Measurements from ENCODE around the gene CPT2. TPM values are rescaled to one million over a fixed set of nuclear protein-coding genes. Genes with fewer than 3 reads are reported as not detected.
A peak's percentile ranks its signal among the peaks of the same experiment; 100 is the strongest.

CPT2 gene
- polyA plus RNA-seq, 1 donor from 2014 or later = 23.8 TPM

DNA sequence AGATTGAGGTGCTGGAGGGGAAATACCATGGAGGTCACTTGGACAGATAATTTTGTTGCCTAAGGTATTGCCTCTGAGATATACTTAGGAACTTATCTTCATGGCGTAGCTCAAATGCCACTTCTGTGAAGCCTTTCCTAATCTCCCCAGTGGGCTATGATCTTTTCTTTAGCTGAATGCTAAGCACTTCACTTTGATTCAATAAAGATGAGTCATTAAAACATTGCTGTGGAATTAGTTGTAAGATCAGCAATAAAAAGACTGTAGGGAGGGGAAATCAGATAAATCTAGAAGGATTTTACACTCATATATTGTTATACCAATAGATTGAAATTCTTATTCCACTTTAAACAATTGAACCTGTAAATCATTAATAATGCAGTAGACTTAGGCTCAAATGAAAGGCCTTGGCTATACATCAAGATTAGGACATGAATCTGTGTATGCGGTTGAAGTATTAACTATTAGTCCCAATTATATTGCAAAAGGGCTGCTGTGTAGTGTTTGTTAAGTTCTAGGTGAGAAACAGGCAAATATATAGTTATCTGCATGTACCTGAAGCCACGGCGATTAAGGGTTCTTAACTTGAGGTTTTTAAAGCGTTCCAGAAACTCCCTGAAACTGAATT is 60.9 kb downstream of the CPT2 start:
- Mint-ChIP-seq H3K27ac (peak overlapping the region in 1 of 3 donors; percentile 67), H3K4me1 (peaks cover 6 to 13% (median 10%) of the 10 kb centered on the region in 3 donors), H3K9me3 (no peaks in the 10 kb centered on the region), H3K4me3 (no peak overlapping the region), H3K36me3 (peaks cover 7% of the 10 kb centered on the region), H3K27me3 (no peaks in the 10 kb centered on the region)

DNA sequence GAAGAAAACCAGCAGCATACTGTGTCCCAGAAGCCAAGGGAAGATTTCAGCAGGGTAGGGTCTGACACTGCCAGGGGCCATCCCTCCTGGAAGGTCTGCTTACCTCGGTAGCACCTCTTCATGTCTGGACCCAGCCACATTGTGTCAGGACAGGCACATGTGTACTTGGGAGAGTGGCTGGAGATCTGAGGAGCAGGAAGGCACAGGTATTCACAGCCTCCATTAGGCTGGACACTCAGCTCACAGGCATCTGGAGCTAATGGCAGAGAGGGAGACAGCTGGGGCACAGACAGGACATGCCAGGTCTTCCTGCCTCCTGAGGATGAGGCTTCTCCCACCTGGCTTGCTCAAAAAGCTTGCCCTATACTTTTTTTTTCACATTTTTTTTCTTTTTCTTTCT is 61.6 kb downstream of the CPT2 start:
- Mint-ChIP-seq H3K4me3 (no peak overlapping the region), H3K36me3 (peaks cover 7% of the 10 kb centered on the region), H3K27ac (peak overlapping the region in 1 of 3 donors; percentile 67), H3K27me3 (no peaks in the 10 kb centered on the region), H3K4me1 (peaks cover 6 to 13% (median 10%) of the 10 kb centered on the region in 3 donors), H3K9me3 (no peaks in the 10 kb centered on the region)

GRCh38 chr1:53259932-53260331 is 63.3 kb downstream of the CPT2 start:
- H3K36me3 Mint-ChIP-seq = peaks cover 9% of the 10 kb centered on the region
- H3K9me3 Mint-ChIP-seq = no peaks in the 10 kb centered on the region
- peak overlapping the region; percentile 14 to 91 (median 71) for H3K27ac Mint-ChIP-seq
- peak overlapping the region in 1 of 4 donors; percentile 2 for H3K4me3 Mint-ChIP-seq
- H3K27me3 Mint-ChIP-seq = no peaks in the 10 kb centered on the region
- peaks cover 6 to 13% (median 10%) of the 10 kb centered on the region in 3 donors for H3K4me1 Mint-ChIP-seq

GRCh38 chr1:53260631-53261247 is 64.1 kb downstream of the CPT2 start:
- Mint-ChIP-seq H3K27ac (peak overlapping the region in 1 of 3 donors; percentile 71), H3K9me3 (no peaks in the 10 kb centered on the region), H3K27me3 (no peaks in the 10 kb centered on the region), H3K36me3 (peaks cover 9% of the 10 kb centered on the region), H3K4me3 (peak overlapping the region in 1 of 4 donors; percentile 48), H3K4me1 (peaks cover 6 to 13% (median 10%) of the 10 kb centered on the region in 3 donors)

GRCh38 chr1:53262000-53262399 is 65.4 kb downstream of the CPT2 start:
- Mint-ChIP-seq H3K9me3 (no peaks in the 10 kb centered on the region), H3K36me3 (peaks cover 9% of the 10 kb centered on the region), H3K27me3 (no peaks in the 10 kb centered on the region), H3K4me3 (no peak overlapping the region), H3K4me1 (peaks cover 6 to 13% (median 10%) of the 10 kb centered on the region in 3 donors), H3K27ac (no peak overlapping the region)

Other genes starting within 250 kb of the CPT2 start
- not detected for gene PODN, start 134.6 kb upstream of the CPT2 start, polyA plus RNA-seq
- gene SLC1A7, start 54.2 kb upstream of the CPT2 start, polyA plus RNA-seq = not detected
- 46.8 TPM for gene CZIB, start 23.8 kb downstream of the CPT2 start, polyA plus RNA-seq
- gene MAGOH, start 41.7 kb downstream of the CPT2 start, polyA plus RNA-seq = 98.5 TPM
- gene LRP8, start 131.2 kb downstream of the CPT2 start, polyA plus RNA-seq = 0.95 TPM

All from IgD-negative memory B cell (primary cell).